WTC11 (cell line): Measurements from ENCODE around the gene SLC31A1. TPM values are rescaled to one million over a fixed set of nuclear protein-coding genes. Genes with fewer than 3 reads are reported as not detected.

ENCODE experiments used
- ATAC-seq: fragments of 200-7000 bp; cut with Tn5 transposase; 2 replicates; pipeline ENCODE4 v1.10.0; 2021; ENCODE audit warnings: mild to moderate bottlenecking, moderate library complexity
- CTCF ChIA-PET: fragments of 300-600 bp; sonication (Branson Sonifier 250); formaldehyde crosslinking; loops from one replicate; lab custom pipeline; 2021; ENCODE audit warnings: antibody characterized with exemption; lab: Charles Lee
- POLR2A ChIA-PET: fragments of 350-600 bp; sonication (Branson Sonifier 250); formaldehyde crosslinking; loops from one replicate; lab custom pipeline; 2021; ENCODE audit warnings: antibody characterized with exemption; lab: Charles Lee
- DNase-seq: peaks from one replicate; pipeline ENCODE4 v3.0.0; 2021; ENCODE audit warnings: low spot score
- H3K27ac Mint-ChIP-seq: 2 replicates; pipeline ENCODE4 v1.8.0; 2021; ENCODE audit warnings: mixed read lengths
- H3K27me3 Mint-ChIP-seq: 2 replicates; pipeline ENCODE4 v1.8.0; 2021; ENCODE audit warnings: low read depth, mild to moderate bottlenecking, moderate library complexity, mixed read lengths
- H3K36me3 Mint-ChIP-seq: 2 replicates; pipeline ENCODE4 v1.8.0; 2021; ENCODE audit warnings: mixed read lengths
- H3K4me1 Mint-ChIP-seq: 2 replicates; pipeline ENCODE4 v1.8.0; 2022; ENCODE audit warnings: mixed read lengths
- H3K4me3 Mint-ChIP-seq: 2 replicates; pipeline ENCODE4 v1.8.0; 2021; ENCODE audit warnings: mild to moderate bottlenecking, moderate library complexity, mixed read lengths
- H3K9me3 Mint-ChIP-seq: 2 replicates; pipeline ENCODE4 v1.8.0; 2021; ENCODE audit warnings: mixed read lengths
- ARID4B ChIP-seq: sonication (generic); formaldehyde crosslinking; IDR thresholded peaks from 2 replicates; pipeline ENCODE4 v1.8.0; 2023; ENCODE audit warnings: missing genetic modification reagents, mild to moderate bottlenecking, borderline replicate concordance
- ATF3 ChIP-seq: sonication (generic); formaldehyde crosslinking; conservative IDR thresholded peaks from 2 replicates; pipeline ENCODE4 v1.8.1; 2022; ENCODE audit warnings: mild to moderate bottlenecking, missing genetic modification reagents
- CREB1 ChIP-seq: sonication (generic); formaldehyde crosslinking; IDR thresholded peaks from 2 replicates; pipeline ENCODE4 v1.8.0; 2023; ENCODE audit warnings: mild to moderate bottlenecking, missing genetic modification reagents
- E2F5 ChIP-seq: sonication (generic); formaldehyde crosslinking; IDR thresholded peaks from 2 replicates; pipeline ENCODE4 v1.8.1; 2022; ENCODE audit warnings: mild to moderate bottlenecking, moderate library complexity, missing genetic modification reagents
- NFYB ChIP-seq: sonication (generic); formaldehyde crosslinking; conservative IDR thresholded peaks from 2 replicates; pipeline ENCODE4 v1.8.0; 2022; ENCODE audit warnings: low read depth, missing genetic modification reagents
- NR3C1 ChIP-seq: sonication (generic); formaldehyde crosslinking; conservative IDR thresholded peaks from 2 replicates; pipeline ENCODE4 v1.8.1; 2023; ENCODE audit warnings: low read depth, mild to moderate bottlenecking, missing genetic modification reagents
- OVOL2 ChIP-seq: fragments of 250-450 bp; sonication (Bioruptor Pico); IDR thresholded peaks from 2 replicates; pipeline ENCODE4 v1.9.0; 2021; ENCODE audit warnings: mild to moderate bottlenecking, borderline replicate concordance
- PRRX2 ChIP-seq: fragments of 250-450 bp; sonication (Bioruptor Pico); IDR thresholded peaks from 2 replicates; pipeline ENCODE4 v1.8.0; 2021; ENCODE audit warnings: mild to moderate bottlenecking
- SMAD3 ChIP-seq: sonication (generic); formaldehyde crosslinking; IDR thresholded peaks from 2 replicates; pipeline ENCODE4 v1.8.0; 2022; ENCODE audit warnings: missing genetic modification reagents, mild to moderate bottlenecking, borderline replicate concordance
- SMAD4 ChIP-seq: sonication (generic); formaldehyde crosslinking; IDR thresholded peaks from 2 replicates; pipeline ENCODE4 v1.8.0; 2022; ENCODE audit warnings: mild to moderate bottlenecking, missing genetic modification reagents
- TEAD4 ChIP-seq: sonication (generic); formaldehyde crosslinking; IDR thresholded peaks from 2 replicates; pipeline ENCODE4 v1.8.0; 2022; ENCODE audit warnings: mild to moderate bottlenecking, missing genetic modification reagents
- ZNF219 ChIP-seq: sonication (generic); formaldehyde crosslinking; IDR thresholded peaks from 2 replicates; pipeline ENCODE4 v1.8.0; 2023; ENCODE audit warnings: missing genetic modification reagents, mild to moderate bottlenecking, borderline replicate concordance
- ZNF263 ChIP-seq: sonication (generic); formaldehyde crosslinking; IDR thresholded peaks from 2 replicates; pipeline ENCODE4 v1.8.1; 2022; ENCODE audit warnings: low read depth, mild to moderate bottlenecking, moderate library complexity, missing genetic modification reagents
- total RNA-seq: library from RNA; stranded (reverse); gene quantifications from 3 replicates; pipeline ENCODE4 v1.2.3, GENCODE V29; 2021

The SLC31A1 gene
- total RNA-seq, 1 experiment from 2014 or later = 43.9 TPM

- TF ChIP-seq ARID4B (CRISPR knock-in tag) (no peak), ZNF263 (CRISPR knock-in tag) (no peak), TEAD4 (CRISPR knock-in tag) (no peak), ZNF219 (CRISPR knock-in tag) (no peak), SMAD4 (no peak), NFYB (CRISPR knock-in tag) (no peak), PRRX2 (CRISPR knock-in tag) (no peak), NR3C1 (no peak), OVOL2 (CRISPR knock-in tag) (no peak), SMAD3 (CRISPR knock-in tag) (no peak), ATF3 (no peak)
Observed at GRCh38 chr9:113311961-113312360, 90.6 kb downstream of the SLC31A1 start (continued).

DNA sequence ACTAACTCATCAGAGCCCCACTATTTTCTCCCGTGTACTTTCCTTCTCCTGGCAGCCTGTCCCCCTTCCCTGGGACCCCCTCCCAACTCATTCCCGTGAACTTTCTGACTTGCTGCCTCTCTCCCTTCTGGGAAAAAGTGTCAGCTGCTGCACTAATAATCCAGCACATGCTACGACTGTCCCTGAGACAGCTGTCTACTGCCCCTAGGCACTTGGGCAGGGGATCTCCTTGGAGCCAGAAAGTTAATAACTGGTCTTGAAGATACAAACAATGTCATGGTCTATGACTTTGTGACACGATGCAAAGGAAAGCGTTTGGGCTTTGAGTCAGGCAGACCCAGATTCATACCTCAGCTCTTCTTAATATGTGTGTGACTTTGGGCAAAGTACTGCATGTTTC is 91.9 kb downstream of the SLC31A1 start:
- TF ChIP-seq E2F5 = no peak
- no peak for TF ChIP-seq CREB1 (CRISPR knock-in tag)
- no peaks in the 10 kb centered on the region for H3K36me3 Mint-ChIP-seq
- H3K9me3 Mint-ChIP-seq = no peaks in the 10 kb centered on the region
- no peaks in the 10 kb centered on the region; the same call in 1 of the 2 replicates for H3K27me3 Mint-ChIP-seq
- no peaks in the 10 kb centered on the region for H3K4me1 Mint-ChIP-seq
- H3K27ac Mint-ChIP-seq = no peak overlapping the region
- CTCF ChIA-PET = no interaction called here
- ATAC-seq = no peak
- H3K4me3 Mint-ChIP-seq = no peak overlapping the region
- POLR2A ChIA-PET = no interaction called here
- DNase-seq = no peak

Other genes with a start within 250 kb of the SLC31A1 start
- gene ZNF883, start 209.4 kb upstream of the SLC31A1 start, total RNA-seq = 22.0 to 25.4 TPM (median 22.6 TPM) in 3 replicates
- 4.6 to 5.6 TPM (median 5.2 TPM) in 3 replicates for gene ZFP37, start 164.8 kb upstream of the SLC31A1 start, total RNA-seq
- 1.7 to 2.0 TPM (median 1.8 TPM) in 3 replicates for gene SLC31A2, start 70.5 kb upstream of the SLC31A1 start, total RNA-seq
- 13.5 to 14.9 TPM (median 13.9 TPM) in 3 replicates for gene FKBP15, start 267 bp upstream of the SLC31A1 start, total RNA-seq
- gene CDC26, start 54.0 kb downstream of the SLC31A1 start, total RNA-seq = 36.9 to 39.8 TPM (median 37.0 TPM) in 3 replicates
- gene PRPF4, start 54.1 kb downstream of the SLC31A1 start, total RNA-seq = 29.0 to 32.4 TPM (median 30.4 TPM) in 3 replicates
- 0.17 to 0.25 TPM (median 0.25 TPM) in 3 replicates for gene RNF183, start 81.8 kb downstream of the SLC31A1 start, total RNA-seq
- 0.37 to 0.71 TPM (median 0.46 TPM) in 3 replicates for gene WDR31, start 118.7 kb downstream of the SLC31A1 start, total RNA-seq
- gene BSPRY, start 128.0 kb downstream of the SLC31A1 start, total RNA-seq = 6.4 to 8.0 TPM (median 7.2 TPM) in 3 replicates
- 15.7 to 17.2 TPM (median 16.6 TPM) in 3 replicates for gene HDHD3, start 155.4 kb downstream of the SLC31A1 start, total RNA-seq
- 14.7 to 15.9 TPM (median 15.5 TPM) in 3 replicates for gene ALAD, start 179.7 kb downstream of the SLC31A1 start, total RNA-seq
- 39.7 to 43.6 TPM (median 42.4 TPM) in 3 replicates for gene POLE3, start 189.1 kb downstream of the SLC31A1 start, total RNA-seq
- 0.28 to 0.46 TPM (median 0.30 TPM) in 3 replicates for gene C9orf43, start 189.2 kb downstream of the SLC31A1 start, total RNA-seq
- 15.0 to 17.2 TPM (median 16.6 TPM) in 3 replicates for gene RGS3, start 242.2 kb downstream of the SLC31A1 start, total RNA-seq